NCI-H2081 treated with DMSO at 0.1 percent for 48 hours (cell line): ENCODE data around the gene KCNJ6.

Experiments
- DNase-seq: peaks from one replicate; lab custom pipeline; 2025; lab: John Stamatoyannopoulos, UW

KCNJ6 gene

DNA sequence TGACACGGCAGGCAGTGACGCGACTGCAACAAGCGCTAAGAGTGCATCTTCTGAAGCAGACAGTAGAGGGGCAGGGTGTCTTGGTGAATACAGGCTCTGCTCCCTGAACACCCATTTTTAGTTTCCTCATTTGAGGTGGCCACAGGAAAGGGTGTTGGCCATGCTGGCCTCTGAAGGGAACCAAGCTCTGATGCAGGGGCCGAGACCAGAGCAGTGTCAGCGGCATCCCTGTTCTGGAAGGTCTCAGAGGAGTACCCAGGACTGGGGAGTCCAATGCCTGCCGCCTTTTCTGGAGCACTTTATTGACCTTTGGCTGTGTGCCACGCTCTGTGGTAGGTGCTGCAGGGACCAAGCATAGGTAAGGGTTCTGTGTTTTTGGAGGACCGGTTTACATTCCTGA lies 100.4 kb downstream of the KCNJ6 start:
- no peak for DNase-seq

DNA sequence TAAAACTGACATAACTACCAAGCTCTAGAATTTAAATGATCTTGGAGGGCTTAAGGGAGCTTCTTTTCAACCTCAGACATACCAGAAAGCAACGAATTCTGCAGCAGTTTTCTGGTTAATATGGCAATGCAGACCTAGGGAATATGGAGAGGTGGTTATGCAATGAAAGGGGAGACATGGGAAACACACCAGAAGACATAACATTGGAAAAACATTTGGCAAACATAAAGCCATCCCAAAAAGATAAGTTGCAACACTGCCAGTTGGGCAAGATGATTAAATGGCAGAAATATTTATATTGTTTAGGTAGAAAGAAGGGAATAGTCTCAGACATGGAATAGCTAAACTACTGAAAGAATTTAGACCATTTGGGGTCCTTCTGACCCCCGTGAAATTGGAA lies 104.5 kb downstream of the KCNJ6 start:
- no peak for DNase-seq

DNA sequence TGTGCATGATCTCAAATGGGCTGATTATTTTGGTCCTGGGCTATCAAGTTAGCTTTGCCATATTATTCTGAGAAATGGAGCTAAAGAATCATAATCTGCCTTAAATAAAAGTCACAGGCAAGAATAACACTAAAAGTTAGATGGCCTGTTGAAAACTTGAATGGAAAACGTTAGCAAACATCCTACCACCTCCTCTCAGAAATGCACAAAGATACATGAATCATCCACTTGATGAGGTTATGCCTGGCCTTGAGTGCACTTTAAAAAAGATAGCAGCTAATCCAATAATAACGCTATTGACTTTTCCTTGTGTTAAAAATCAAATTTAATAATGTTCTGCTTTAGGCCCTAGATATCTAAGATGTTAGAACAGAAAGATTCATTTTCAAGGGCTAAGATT lies 108.0 kb downstream of the KCNJ6 start:
- no peak for DNase-seq

DNA sequence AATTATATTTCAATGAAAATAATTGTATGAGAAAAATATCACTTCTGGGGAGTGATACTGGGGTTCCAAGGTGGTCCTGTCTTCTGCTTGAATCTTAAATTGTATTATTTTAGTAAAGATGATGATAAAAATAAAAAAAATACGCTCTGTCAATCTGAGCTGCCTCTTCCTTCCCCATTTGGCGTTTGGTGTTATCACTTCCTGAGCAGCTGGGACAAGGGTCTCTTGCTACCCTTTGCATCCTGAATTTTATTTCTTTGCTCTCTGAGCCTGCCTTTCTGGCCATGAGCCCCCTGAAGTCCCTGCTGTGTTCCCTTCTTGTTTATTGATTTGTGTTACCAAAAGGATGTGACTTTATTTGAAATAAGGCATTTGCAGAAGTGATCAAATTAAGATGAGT lies 111.0 kb downstream of the KCNJ6 start:
- no peak for DNase-seq

DNA sequence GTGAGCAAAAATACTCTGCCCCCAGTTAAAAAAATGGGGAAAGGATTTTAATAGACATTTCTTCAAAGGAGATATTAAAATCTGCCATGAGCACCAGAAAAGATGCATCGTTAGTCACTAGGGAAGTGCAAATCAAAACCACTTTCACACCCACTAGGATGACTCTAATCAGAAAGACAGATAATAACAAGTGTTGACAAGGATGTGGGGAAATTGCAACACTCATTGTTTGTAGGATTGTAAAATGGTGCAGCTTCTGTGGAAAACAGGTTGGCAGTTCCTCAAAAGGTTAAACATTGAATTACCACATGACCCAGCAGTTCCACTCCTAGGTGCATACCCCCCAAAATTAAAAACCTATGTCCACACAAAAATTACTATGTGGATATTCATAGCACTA lies 112.3 kb downstream of the KCNJ6 start:
- no peak for DNase-seq

DNA sequence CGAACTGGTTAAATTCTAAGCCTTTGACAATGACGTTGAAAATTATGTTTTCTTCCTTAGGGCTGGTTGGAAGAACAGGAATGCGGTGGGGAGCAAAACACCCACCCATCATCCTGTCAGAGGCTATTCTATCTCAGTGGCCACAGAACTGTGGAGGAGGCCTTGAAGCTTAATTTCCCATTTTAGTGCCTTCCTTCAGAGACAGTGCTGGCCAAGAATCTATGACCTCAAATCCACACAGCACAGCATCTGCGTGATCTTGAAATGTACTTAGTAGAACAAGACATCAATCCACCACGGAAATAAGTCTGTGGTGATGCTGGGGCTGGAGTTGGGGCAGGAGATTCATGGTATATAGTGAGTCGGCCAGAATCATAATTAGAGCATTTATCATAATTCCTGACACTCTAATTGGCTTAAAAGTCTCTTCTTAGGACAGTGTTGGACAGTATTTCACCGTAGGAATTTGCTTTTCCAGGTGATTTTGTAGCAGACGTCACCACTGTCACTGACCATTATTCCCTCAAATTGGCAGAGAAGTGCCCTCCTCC lies 113.1 kb downstream of the KCNJ6 start:
- no peak for DNase-seq

DNA sequence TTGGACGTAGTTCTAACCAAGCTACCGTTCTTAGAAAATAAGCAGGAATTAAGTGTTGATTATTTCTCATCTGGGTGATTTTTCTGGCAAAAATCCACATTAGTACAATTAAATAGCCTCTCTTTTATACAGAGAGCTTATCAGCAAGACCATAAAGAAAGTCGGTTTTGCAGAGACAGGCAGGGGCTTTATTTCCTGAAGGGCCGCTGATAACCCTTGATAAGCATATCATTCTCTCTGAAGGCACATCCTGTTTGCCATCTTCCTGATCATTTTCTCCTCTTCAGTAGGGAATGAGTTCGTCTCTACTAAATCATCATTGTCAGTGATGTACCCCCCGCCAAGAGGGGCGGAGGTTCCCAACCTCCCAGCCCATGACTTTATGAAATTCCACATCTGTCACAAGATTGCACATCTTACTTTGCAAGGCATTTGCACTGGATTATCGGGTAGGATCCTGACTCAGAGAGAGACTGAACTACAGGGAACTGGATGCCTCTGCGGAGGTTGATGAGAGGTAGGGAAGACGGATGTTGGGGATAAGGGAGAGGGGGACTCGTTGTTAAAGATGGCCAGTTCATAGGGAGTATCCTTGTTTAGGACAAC lies 115.7 kb downstream of the KCNJ6 start:
- DNase-seq: no peak

DNA sequence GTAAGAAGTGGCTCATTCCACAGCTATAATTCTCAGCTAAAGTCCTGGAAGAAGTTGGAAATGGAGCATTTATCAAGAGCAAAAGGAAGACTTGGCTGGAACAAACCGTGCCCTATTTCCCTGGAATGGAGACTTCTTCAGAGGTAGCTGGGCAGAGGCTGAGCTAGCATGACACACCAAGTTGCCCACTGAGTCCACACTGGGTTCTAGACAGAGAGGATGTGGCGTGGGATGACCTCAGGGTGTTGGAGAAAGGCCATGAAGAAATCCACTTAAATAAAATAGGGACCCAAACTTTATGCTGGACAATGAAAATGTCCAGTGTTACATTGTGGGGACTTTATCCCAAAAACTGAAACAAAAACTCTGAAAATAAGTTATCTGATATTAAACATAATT lies 116.2 kb downstream of the KCNJ6 start:
- no peak for DNase-seq

DNA sequence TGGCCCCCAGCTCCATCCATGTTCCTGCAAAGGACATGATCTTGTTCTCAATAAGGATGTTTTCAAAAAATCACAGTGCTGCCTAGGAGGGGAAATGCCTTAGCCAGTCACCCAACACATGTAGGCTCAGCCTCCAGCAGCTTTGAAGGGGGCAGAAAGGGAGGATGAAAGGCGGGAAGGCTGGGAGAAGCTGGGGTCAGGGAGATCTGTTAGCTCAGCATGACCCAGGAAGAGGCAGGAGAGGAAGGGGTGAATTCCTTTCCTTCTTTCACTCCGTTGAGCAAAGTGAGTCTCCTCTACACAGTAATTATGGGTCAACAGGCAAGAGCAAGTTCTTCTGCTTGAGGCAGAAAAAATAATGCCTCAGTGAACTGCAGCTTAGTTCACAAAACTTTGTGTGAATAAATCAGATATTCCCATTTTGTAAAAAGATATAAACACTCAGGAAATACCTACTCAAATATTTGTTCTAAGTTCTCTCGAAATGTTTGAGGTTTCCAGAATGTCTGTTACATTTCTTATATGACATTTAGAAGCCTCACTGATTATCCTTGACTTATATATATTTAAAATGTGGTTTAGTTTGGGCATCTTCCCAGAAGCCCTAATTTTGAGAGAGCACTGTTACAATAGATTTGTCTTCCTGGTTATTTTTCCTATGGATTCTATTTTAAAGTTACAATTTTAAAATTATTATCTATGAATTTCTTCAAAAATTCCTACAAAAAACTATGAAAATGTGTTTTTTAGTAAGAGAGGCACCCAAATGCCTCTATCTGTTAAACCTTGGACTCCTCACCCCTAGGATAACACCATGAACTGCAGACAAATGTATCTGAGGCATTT lies 116.8 kb downstream of the KCNJ6 start:
- no peak for DNase-seq

DNA sequence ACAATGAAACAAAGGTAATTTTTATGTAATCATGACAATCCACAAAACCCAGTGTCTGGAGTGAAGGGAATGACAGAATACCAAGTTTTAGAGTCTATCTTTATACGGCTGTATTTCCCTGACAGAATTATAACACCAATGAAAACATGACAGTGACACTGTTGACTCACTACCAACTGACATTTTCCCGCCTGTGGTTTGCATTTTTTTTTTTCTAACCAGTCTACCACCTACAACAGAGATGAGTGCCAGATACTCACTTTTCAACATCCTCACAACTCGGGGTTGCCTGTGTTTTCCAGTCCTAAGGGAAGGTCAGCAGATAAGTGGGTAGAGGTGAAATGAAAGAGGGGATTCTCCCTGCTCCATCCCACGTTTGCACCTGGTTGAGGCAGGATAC lies 118.9 kb downstream of the KCNJ6 start:
- no peak for DNase-seq

DNA sequence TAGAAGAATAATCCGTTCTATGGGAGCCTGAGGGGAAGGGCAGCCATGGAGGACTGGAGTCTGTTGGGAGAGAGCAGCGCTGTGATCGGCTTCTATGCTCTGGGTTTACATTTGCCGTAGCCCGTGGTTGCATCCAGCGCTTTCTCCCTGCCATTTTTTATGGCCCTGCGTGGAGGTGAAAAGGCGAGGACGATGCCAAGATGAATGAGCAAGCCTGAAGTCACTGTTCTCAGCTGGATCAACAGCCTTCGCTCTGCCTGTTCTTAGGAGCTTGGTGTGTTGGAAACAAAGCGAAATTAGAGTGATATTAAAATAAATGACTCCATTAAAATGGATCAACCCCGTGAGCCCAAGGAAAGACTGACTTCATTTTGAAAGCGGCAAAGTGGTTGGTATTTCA lies 120.2 kb downstream of the KCNJ6 start:
- DNase-seq: no peak

DNA sequence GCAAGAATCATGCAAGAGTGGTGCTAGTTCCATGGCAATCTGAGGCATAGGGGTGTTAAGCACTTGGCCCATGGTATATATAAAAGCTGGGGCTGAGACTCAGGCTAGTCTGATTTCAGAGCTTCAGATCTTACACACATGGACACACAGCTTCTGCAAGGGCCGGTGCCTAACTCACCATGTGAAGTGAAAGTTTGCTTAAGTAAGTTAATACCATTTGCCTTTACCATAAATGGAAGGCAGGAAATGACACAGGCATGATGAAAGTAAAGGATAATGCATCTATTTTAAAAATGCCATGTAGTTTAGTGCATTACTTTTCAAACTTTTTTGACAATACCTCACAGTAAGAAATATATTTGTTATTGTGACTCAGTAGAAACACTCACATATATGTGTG lies 122.6 kb downstream of the KCNJ6 start:
- DNase-seq: no peak

DNA sequence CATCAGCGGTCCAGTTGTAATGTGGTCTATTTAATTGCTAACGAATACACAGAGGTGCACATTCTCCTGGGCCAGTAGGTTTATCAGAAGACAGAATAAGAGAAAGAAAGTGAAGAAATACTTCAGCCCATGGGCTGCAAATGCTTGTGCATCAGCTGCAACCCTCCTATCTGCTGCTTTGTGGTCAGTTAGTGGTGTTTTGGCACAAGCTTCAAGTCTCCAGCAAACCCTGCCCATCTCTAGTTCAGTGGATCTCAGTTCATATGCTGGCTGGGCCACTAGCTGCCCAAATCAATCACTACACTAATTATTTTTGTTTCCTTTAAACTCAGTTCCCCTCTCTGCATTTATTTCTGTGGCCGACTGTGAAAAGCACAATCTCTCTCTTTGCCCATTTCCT lies 124.2 kb downstream of the KCNJ6 start:
- no peak for DNase-seq

DNA sequence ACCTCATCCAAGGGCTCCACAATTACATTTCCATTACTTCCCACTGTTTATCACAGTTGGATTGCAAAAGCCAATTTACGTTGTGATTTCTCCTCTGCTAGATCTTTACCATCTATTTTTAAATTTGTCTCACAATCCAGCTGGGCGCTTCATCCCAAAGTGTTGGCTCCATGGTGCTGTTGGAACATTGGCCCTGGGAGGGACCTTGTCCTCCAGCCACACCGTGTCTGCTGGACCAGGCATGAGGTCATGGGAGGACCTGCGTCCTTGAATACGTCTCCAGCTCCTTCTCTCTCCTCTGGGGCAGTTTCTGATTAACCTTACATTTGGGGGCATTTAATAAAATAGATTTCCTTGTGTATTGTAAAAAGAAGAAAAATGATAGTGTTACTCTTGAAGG lies 125.4 kb downstream of the KCNJ6 start:
- no peak for DNase-seq

DNA sequence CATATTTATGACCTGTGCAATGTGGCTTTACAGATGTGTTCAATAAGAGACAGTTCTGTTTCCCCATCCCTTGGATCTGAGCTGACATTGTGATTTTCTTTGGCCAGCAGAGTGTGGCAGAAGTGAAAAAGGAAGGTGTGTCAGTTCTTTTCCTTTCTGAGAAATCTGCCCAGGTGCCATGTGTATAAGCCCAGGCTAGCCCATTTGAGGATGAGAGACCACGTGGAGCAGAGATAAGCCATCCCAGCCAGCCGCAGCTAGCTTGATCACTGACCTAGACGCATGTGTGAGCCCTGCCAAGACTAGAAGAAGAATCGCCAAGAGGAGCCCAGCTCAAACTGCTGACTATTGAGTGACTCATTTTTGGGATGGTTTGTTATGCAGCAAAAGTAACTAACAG lies 127.8 kb downstream of the KCNJ6 start:
- no peak for DNase-seq

DNA sequence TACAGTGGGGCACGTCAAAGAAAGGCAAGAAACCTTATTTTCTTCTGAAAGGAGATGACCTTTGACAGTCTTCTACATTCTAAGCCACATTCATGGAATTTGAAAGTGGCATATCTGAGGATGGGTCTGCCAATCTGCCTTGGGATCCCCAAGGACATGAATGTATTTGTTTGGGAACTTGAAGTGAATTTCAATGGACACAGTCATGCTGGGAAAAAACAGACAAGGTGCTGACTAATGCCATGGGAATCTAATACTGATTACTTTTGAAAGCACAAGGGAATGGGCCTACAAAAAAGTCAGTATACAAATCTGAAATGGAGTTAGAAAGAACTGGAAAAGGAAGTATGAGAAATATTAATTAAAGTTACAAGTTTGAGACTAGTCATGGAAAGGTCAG lies 128.8 kb downstream of the KCNJ6 start:
- no peak for DNase-seq

DNA sequence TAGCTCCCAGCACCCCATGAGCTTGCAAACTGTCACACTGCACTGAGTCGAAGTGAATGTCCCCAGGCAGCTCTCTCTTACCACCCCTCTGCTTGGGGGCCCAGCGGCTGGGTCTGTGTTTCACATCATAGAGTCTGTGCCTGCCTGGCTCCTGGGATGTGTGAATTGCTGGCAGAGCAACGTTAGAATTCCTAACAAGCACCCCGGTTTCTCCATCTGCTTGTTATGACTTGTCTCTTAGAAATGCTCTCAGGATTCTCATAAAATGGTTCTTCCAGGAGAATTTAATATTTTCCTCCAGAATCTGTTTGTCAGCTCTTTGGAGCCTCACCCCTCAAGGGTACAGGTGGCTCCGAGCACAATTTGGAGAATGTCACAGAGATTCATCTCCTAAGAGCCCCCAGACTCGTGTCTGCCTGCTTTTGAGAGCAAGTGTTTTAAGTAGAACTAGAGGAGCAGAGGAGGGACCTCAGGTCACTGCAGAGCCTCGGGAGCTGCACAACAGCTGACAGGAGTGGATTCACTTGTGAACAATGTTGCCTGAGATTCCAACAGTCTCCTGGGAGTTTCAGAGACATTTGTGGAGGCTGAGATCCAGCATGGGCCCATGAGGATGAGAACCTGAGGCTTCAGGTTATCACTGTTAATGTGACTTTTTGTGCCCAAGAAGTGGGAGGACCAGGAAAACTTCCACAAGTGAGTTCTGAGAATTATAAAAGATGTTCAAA lies 131.5 kb downstream of the KCNJ6 start:
- DNase-seq: no peak

DNA sequence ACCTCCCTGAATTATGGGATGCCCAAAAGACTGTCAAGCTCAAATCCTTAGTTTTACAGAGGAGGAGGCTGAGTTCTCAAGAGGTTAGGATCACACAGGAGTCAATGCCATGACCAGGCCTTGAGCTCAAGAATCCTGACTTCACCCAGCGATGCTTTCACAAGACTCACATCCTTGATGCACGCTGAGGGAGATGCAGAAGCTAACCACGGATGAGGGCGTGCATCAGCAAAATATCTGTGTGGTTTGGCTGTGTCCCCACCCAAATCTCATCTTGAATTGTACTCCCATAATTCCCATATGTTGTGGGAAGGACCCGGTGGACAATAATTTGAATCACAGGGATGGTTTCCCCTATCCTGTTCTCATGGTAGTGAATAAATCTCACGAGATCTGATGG lies 133.2 kb downstream of the KCNJ6 start:
- DNase-seq: no peak

DNA sequence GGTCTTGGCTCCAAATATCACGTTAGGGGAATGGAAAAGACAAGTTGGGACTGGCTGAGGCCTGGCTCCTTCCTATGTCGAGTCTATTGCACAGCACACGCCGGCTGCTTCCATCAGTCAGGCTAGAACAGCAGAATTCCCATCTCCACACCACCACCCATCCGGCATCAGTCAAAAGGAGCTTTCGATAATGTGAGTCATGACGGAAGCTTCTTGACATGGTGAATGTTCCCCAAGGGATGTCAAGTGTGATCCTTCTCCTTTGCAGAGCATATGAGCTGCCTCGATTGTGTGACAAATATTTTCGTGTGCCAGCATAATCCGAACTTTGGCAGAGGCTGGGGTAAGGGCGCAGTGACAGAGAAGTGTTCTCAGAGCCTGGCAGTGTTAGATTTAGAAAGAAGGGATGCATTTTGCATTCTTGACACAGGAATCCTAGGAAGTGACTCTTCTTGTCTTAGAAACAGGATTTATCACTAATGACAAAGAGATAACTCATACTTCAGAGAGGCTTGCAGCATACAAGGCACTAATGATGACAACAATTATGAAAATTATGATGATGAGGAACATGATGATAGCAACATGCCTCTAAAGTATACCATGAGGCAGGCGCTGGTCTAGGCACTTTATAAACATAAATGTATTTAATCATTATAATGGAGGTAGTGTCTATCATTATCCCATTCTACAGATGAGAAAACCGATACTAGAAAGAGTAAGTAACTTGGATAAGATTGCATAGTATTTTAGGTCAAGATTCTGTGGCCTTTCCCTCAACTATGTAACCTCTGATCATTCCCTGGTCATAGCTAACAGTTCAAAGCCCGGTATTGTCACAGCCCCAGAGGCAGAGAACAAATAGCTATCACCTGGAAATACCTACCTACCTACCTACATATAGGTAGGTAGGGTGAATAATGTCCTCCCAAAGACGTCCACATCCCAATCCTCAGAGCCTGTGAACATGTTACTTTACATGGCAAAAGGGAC lies 135.0 kb downstream of the KCNJ6 start:
- DNase-seq: no peak

DNA sequence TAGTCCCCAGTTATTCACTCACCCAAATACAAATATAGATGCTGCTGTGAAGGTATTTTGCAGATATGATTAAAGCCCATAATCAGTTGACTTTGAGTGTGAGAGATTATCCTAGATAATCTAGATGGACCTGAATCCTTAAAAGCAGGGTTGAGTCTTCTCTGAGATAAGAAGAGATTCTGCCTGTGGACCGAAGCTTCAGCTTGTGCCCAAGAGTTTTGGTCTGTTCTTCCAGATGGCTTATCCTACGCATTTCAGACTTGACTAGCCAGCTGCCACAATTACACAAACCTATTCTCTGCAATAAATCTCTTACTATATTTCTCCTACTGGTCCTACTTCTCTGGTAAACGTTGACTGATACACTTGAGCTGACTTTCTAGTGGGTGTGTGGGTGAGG lies 145.1 kb downstream of the KCNJ6 start:
- no peak for DNase-seq

DNA sequence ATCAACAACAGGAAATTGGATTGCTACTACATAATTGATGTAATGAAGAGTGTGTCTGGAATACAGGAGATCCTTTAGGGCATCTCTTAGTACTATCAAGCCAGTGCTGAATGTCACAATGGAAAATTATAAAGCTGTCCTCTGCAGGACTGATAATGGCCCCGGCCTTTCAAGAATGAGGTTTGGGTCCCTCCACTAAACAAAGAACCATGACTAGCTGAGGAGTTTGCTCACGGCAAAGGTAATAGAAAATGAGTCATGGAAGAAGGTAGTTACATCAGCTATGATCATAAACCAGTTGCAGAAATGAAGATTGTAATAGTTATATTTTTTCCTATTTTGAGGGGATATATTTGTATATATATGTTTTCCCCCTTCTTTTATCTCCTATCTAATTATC lies 145.8 kb downstream of the KCNJ6 start:
- DNase-seq: no peak

DNA sequence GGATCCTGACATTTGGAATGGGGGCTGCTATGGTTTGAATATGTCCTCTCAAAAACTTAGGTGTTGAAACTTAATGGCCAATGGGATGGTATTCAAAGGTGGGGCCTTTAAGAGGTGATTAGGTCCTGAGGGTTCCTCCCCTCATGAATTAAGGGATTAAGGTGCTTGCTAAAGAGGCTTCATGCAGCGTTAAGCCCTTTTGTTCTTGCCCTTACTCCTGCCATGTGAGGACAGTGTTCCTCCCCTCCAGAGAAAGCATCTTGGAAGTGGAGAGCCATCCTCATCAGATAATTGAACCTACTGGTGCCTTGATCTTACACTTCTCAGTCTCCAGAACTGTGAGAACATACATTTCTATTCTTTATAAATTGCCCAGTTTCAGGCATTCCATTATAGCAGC lies 146.6 kb downstream of the KCNJ6 start:
- no peak for DNase-seq
